ENCODE measurements around the gene STX5. TPM values are rescaled to one million over a fixed set of nuclear protein-coding genes. Genes with fewer than 3 reads are reported as not detected.
"Not testable (repeated sequence)": the region's sequence is repeated elsewhere in the genome, so short reads cannot be mapped to it uniquely, and the experiment has no call there.

STX5 gene
- total RNA-seq, 1 donor from 2014 or later = 40.9 TPM

- no peak for TF ChIP-seq CTCF (IDR thresholded peaks at IDR 0.05)
- H3K36me3 ChIP-seq = no peaks in the 10 kb centered on the region
- ATAC-seq (no peak), DNase-seq (no peak)
- H3K4me1 ChIP-seq = peaks cover 6% of the 10 kb centered on the region
- no peak overlapping the region for H3K4me3 ChIP-seq
- H3K27ac ChIP-seq = no peak overlapping the region
- intact Hi-C loops (cut with DNase I) = no loop called here
- H3K9me3 ChIP-seq = no peaks in the 10 kb centered on the region
- no peaks in the 10 kb centered on the region for H3K27me3 ChIP-seq
Measured at GRCh38 chr11:62860835-62861563, 29.1 kb upstream of the STX5 start.

GRCh38 chr11:62859281-62859703 is 27.4 kb upstream of the STX5 start:
- H3K9me3 ChIP-seq, H3K27me3 ChIP-seq, H3K36me3 ChIP-seq, H3K27ac ChIP-seq, DNase-seq, ATAC-seq, H3K4me3 ChIP-seq: not testable (repeated sequence)
- peaks cover 15% of the 10 kb centered on the region for H3K4me1 ChIP-seq
- intact Hi-C loops (cut with DNase I) = loop anchor here (10.0 kb wide), 1 partner anchor 64 kb away; the partner anchor contains the start of gene TMEM223

- no peak for TF ChIP-seq CTCF (IDR thresholded peaks at IDR 0.05)
- H3K4me1 ChIP-seq = peaks cover 26% of the 10 kb centered on the region
- intact Hi-C loops (cut with DNase I) = loop anchor here (10.0 kb wide), 1 partner anchor 63 kb away; the partner anchor contains the start of gene TMEM223
- H3K36me3 ChIP-seq = peaks cover 17% of the 10 kb centered on the region
- ATAC-seq (no peak), DNase-seq (no peak)
- H3K27ac ChIP-seq = no peak overlapping the region
- H3K9me3 ChIP-seq = no peaks in the 10 kb centered on the region
- H3K4me3 ChIP-seq = no peak overlapping the region
- H3K27me3 ChIP-seq = no peaks in the 10 kb centered on the region
Measured at GRCh38 chr11:62858201-62858600, 26.4 kb upstream of the STX5 start.

- no peaks in the 10 kb centered on the region for H3K27me3 ChIP-seq
- TF ChIP-seq CTCF (IDR thresholded peaks at IDR 0.05) = no peak
- H3K27ac ChIP-seq = no peak overlapping the region
- no peak for DNase-seq
- H3K4me3 ChIP-seq = no peak overlapping the region
- H3K4me1 ChIP-seq = peaks cover 27% of the 10 kb centered on the region
- peaks cover 24% of the 10 kb centered on the region for H3K36me3 ChIP-seq
- ATAC-seq = no peak
- intact Hi-C loops (cut with DNase I) = loop anchor here (10.0 kb wide), 1 partner anchor 63 kb away; the partner anchor contains the start of gene TMEM223
- H3K9me3 ChIP-seq = no peaks in the 10 kb centered on the region
Measured at GRCh38 chr11:62857541-62857982, 25.7 kb upstream of the STX5 start.

- Histone ChIP-seq H3K27ac (peak overlapping the region; percentile 87), H3K9me3 (no peaks in the 10 kb centered on the region), H3K27me3 (no peaks in the 10 kb centered on the region), H3K36me3 (peaks cover 35% of the 10 kb centered on the region), H3K4me3 (peak overlapping the region; percentile 87), H3K4me1 (peaks cover 27% of the 10 kb centered on the region)
- intact Hi-C loops (cut with DNase I) = loop anchor here (10.0 kb wide), 1 partner anchor 62 kb away; the partner anchor contains the start of gene TMEM223
- TF ChIP-seq CTCF (IDR thresholded peaks at IDR 0.05) = no peak
- DNase-seq (no peak), ATAC-seq (no peak)
Measured at GRCh38 chr11:62856333-62856895, 24.6 kb upstream of the STX5 start.
